Mesothelial cell of epicardium (in vitro differentiated cells): ENCODE results near the gene MXRA7. TPM values are rescaled to one million over a fixed set of nuclear protein-coding genes. Genes with fewer than 3 reads are reported as not detected.
"Not testable (repeated sequence)": the region's sequence is repeated elsewhere in the genome, so short reads cannot be mapped to it uniquely, and the experiment has no call there.

Experiments
- DNase-seq, 2 experiments: peaks; one replicate each; pipeline ENCODE4 v3.0.0; 2021; ENCODE audit warnings: low spot score in 2 of 2; ENCODE audit not compliant: unreplicated experiment in 2 of 2
- H3K27ac Mint-ChIP-seq: 2 replicates; pipeline ENCODE4 v1.8.0; 2021; ENCODE audit warnings: mixed read lengths
- H3K27me3 Mint-ChIP-seq: 2 replicates; pipeline ENCODE4 v1.8.0; 2021; ENCODE audit warnings: low read depth, mixed read lengths
- H3K36me3 Mint-ChIP-seq: 2 replicates; pipeline ENCODE4 v1.8.0; 2021; ENCODE audit warnings: mixed read lengths
- H3K4me1 Mint-ChIP-seq: 2 replicates; pipeline ENCODE4 v1.8.0; 2021; ENCODE audit warnings: mixed read lengths
- H3K4me3 Mint-ChIP-seq: 2 replicates; pipeline ENCODE4 v1.8.0; 2021; ENCODE audit warnings: mild to moderate bottlenecking, moderate library complexity, mixed read lengths
- H3K9me3 Mint-ChIP-seq: 2 replicates; pipeline ENCODE4 v1.8.0; 2021; ENCODE audit warnings: mixed read lengths
- CTCF ChIP-seq: fragments of 200-600 bp; sonication (generic); IDR thresholded peaks from one replicate; pipeline ENCODE4 v1.5.0; 2021; ENCODE audit warnings: antibody characterized with exemption; ENCODE audit not compliant: unreplicated experiment
- total RNA-seq: library from RNA; stranded (reverse); gene quantifications from 3 replicates; pipeline ENCODE4 v1.2.1, GENCODE V29; 2021

MXRA7 gene
- total RNA-seq, 1 donor from 2014 or later, result 53.6 TPM

DNA sequence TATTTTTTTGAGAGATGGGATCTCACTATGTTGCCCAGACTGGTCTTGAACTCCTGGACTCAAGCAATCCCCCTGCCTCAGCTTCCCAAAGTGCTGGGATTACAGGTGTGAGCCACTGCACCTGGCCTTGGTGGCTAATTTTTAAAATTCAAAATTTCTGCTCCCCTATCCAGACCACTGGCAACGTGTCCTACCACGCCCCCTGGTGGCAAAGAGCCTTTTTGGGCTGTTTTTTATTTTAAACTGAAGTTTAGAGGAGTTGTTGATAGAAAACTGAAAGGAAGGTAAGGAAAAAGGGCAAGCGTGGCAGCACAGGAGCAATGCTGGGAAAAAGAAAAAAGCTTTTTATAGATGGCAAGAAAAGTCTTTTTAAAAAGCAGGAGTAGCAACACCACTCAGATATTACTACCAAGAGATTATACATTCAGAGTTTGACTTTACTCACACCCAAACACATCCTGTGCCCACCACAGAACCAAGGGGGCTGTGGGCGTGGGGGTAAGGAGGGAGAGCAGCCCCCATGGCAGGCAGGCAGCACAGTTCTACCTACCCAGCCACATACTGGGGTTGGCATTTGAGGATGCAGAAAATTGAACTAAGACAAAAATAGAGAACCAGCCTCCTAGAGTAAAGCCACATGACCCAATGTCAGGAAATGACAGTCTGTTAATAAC lies 4.2 kb upstream of the MXRA7 start:
- Mint-ChIP-seq H3K36me3 (peaks cover 32% of the 10 kb centered on the region), H3K27ac (no peak overlapping the region), H3K4me1 (peaks cover 9% of the 10 kb centered on the region), H3K27me3 (no peaks in the 10 kb centered on the region), H3K9me3 (no peaks in the 10 kb centered on the region), H3K4me3 (no peak overlapping the region)
- peak; percentile 66 to 87 for DNase-seq
- TF ChIP-seq CTCF, result peak; percentile 88

DNA sequence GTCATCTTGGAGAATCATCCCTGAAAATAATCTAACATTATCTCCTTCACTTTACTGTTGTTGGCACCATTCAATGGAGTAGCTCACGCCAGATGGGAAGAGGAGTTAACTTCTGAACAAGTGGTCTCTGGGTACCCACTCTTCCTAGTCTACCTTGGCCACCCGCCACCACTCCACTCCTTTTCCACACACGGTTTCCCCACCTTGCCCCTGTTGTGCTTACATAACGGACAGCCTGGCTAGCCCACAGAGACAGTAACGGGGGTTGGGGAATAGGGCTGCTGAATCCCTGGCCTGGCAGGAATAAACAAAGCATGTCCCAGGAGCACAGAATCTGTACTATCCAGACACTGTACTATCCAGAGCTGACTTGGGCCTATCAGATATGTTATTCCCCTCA lies 3.6 kb upstream of the MXRA7 start:
- Mint-ChIP-seq H3K4me3 (no peak overlapping the region), H3K36me3 (peaks cover 31% of the 10 kb centered on the region), H3K4me1 (peaks cover 15% of the 10 kb centered on the region), H3K9me3 (no peaks in the 10 kb centered on the region), H3K27ac (no peak overlapping the region), H3K27me3 (no peaks in the 10 kb centered on the region)
- TF ChIP-seq CTCF, result no peak
- DNase-seq, result no peak

DNA sequence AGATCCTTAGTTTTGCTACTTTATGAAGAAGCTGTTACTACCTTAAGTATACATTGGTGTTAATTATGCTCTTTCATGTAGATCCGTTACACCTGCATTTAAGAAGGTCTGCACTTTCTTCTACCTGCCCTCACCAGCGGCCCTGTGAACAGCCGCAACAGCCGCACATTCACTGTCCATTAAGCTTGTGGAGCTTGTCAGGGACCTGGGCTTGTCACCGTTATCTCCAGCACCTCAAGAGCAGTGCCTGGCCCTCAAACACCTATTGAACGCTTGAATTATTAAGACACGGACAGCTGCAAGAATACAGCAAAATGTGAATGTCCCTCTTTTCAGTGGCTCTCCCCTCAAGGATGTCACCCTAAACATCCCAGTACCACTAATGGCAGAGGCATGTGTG lies 3.0 kb upstream of the MXRA7 start:
- H3K4me1 Mint-ChIP-seq, result peaks cover 21% of the 10 kb centered on the region
- H3K9me3 Mint-ChIP-seq, result no peaks in the 10 kb centered on the region
- TF ChIP-seq CTCF, result no peak
- H3K27me3 Mint-ChIP-seq, result no peaks in the 10 kb centered on the region
- no peak overlapping the region for H3K27ac Mint-ChIP-seq
- H3K36me3 Mint-ChIP-seq, result peaks cover 28% of the 10 kb centered on the region
- H3K4me3 Mint-ChIP-seq, result no peak overlapping the region
- DNase-seq, result no peak

DNA sequence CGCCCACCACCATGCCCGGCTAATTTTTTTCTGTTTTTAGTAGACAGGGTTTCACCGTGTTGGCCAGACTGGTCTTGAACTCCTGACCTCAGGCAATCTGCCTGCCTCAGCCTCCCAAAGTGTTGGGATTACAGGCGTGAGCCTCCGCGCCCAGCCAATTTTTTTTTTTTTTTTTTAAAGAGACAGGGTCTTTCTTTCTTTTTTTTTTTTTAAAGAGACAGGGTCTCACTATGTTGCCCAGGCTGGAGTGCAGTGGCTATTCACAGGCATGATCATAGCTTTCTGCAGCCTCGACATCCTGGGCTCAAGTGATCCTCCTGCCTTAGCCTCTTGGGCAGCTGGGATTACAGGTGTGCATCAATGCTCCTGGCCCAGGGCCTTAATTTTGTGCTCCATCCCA lies 1.6 kb upstream of the MXRA7 start:
- DNase-seq, H3K27me3 Mint-ChIP-seq, H3K9me3 Mint-ChIP-seq, H3K27ac Mint-ChIP-seq, H3K4me3 Mint-ChIP-seq: not testable (repeated sequence)
- peaks cover 32% of the 10 kb centered on the region for H3K4me1 Mint-ChIP-seq
- peaks cover 21% of the 10 kb centered on the region for H3K36me3 Mint-ChIP-seq

DNA sequence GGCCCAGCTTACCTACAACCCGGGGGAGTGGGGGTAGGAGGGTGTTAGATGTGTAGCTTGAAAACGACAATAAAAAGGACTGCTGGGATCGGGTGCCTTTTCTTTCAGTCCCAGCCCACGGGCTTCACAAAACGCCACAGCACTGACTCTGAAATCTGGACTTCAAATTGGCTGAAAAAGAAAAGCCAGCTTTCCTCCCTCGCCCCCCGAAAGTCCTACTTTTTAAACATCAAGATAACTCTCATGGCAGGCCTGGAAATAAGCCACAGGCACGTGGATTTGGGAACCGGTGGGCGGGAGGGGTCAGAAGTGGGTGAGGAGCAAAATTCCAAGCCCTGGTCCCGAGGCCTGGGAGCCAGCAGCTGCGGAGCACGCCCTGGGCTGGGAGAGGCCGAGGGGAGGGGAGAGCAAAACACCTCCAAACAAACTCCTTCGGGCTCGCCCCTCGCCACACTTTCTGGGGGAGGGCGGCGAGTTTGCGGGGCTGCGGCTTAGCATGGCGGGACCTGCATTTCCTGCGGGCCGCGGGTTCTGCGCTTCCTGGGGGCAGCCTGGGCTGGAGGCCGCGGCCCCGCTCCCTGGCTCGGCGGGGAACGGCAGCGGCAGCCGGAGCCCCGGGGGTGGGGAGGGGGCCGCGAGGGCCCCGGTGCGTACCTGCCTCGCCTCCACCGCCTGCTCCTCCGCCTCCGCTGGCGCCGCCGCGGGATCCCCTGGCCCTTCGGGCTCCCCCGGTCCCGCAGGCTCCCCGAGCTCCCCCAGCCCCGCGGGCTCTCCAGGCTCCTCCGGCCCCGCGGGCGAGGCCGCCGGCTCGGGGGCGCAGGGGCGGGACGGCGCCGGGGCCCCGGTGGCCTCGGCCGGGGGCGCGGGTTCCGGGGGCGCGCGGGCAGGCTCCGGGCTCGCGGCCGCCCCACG lies 558 bp downstream of the MXRA7 start:
- not testable (repeated sequence) for H3K27me3 Mint-ChIP-seq, H3K9me3 Mint-ChIP-seq
- peak overlapping the region; percentile 76 for H3K4me3 Mint-ChIP-seq
- peaks cover 32% of the 10 kb centered on the region for H3K4me1 Mint-ChIP-seq
- peaks cover 12% of the 10 kb centered on the region for H3K36me3 Mint-ChIP-seq
- peak overlapping the region; percentile 89 for H3K27ac Mint-ChIP-seq
- peak in 1 of 2 experiments; percentile 43 for DNase-seq

DNA sequence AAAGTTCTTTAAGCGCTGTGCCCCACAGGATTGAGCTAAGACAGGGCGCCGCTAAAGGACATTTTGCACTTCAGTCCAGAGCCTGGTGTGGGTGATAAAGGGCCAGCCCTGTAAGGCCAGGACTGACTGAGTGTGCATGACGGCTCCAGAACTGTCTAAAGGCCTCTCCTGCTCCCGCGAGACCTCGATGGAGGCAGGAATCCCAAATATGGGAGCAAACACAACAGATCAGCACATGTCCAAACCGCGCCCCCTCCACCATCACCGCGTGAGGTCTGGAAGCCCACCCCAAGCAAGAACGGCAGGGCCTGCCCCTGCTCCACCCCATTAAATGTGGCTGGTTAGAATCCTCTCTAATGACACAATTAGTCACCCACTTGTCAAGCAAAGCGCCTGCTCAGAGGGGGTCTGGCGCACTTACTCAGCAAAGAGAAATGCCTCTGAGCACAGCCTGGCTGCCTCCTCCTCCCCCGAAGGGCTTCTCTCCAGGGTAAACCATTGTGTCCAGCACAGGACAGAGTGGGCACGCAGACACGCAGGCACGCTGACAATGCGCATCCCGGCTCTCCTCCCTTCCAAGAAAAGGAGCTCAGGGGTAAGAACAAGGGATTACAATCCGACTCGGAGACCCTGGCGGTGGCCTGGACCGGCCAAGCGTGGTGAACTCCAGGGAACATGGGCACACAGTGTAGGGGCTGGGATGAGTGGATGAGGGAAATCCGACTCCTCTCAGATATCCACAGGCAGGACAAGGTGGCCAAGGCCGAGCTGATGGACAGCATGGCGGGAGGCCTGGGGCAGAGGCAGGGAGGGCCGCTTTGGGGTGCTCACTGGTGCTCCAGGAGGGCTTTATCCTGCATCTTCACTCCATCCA lies 1.5 kb downstream of the MXRA7 start:
- Mint-ChIP-seq H3K9me3 (no peaks in the 10 kb centered on the region), H3K27me3 (no peaks in the 10 kb centered on the region), H3K36me3 (peaks cover 9% of the 10 kb centered on the region), H3K4me3 (peak overlapping the region; percentile 76), H3K4me1 (peaks cover 36% of the 10 kb centered on the region), H3K27ac (peak overlapping the region; percentile 89)
- peak in 1 of 2 experiments; percentile 64 for DNase-seq
- TF ChIP-seq CTCF, result no peak
